ENCODE results near the gene CHRNA5. TPM values are rescaled to one million over a fixed set of nuclear protein-coding genes. Genes with fewer than 3 reads are reported as not detected.

The CHRNA5 gene
- polyA plus RNA-seq, 3 donors from 2014 or later = 0.53 to 1.4 (median 0.62) TPM

DNA sequence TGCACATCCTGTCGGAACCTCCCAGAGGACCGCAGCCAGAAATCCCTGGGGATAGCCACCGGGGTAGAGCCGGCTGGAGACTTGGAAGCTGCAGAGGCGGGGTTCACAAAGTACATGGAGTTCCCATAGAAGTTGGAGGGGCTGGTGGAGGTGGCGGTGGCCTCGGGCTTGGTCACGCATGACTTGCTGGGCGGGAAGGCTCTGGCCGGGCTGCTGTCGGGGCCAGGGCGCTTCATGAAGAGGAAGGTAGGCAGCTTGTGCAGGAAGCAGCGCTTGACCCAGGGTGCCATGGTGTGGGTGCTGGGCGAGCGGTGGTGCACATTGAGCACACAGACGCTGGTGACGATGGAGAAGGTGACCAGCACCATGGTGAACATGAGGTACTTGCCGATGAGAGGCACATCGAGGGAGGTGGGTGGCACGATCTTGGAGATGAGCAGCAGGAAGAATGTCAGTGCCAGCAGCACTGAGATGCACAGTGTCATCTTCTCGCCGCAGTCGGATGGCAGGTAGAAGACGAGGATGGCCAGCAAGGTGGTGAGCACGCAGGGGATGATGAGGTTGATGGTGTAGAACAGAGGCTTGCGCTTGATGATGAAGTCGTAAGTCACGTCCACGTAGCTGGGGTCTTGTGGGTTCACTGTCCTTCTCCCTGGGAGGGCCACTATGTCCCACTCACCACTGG, 63.9 kb downstream of the CHRNA5 start:
- Mint-ChIP-seq H3K27me3 (ENCODE audit: low read depth in 3 of 3) (peaks cover 2 to 18% (median 3%) of the 10 kb centered on the region in 3 donors), H3K4me3 (no peak overlapping the region), H3K36me3 (no peaks in the 10 kb centered on the region), H3K27ac (no peak overlapping the region), H3K4me1 (no peaks in the 10 kb centered on the region), H3K9me3 (peaks cover 0 to 10% (median 3%) of the 10 kb centered on the region in 6 donors)
- no peak for DNase-seq

GRCh38 chr15:78629716-78630065, 64.4 kb downstream of the CHRNA5 start:
- peaks cover 3 to 16% (median 4%) of the 10 kb centered on the region in 3 donors for H3K27me3 Mint-ChIP-seq (ENCODE audit: low read depth in 3 of 3)
- DNase-seq = no peak
- no peak overlapping the region for H3K27ac Mint-ChIP-seq
- no peaks in the 10 kb centered on the region for H3K4me1 Mint-ChIP-seq
- H3K36me3 Mint-ChIP-seq = no peaks in the 10 kb centered on the region
- H3K9me3 Mint-ChIP-seq = peaks cover 0 to 10% (median 3%) of the 10 kb centered on the region in 6 donors
- no peak overlapping the region for H3K4me3 Mint-ChIP-seq

GRCh38 chr15:78630886-78631633, 65.7 kb downstream of the CHRNA5 start:
- DNase-seq = no peak
- Mint-ChIP-seq H3K4me1 (no peaks in the 10 kb centered on the region), H3K36me3 (no peaks in the 10 kb centered on the region), H3K27ac (no peak overlapping the region), H3K4me3 (no peak overlapping the region), H3K27me3 (ENCODE audit: low read depth in 3 of 3) (peaks cover 3 to 16% (median 6%) of the 10 kb centered on the region in 3 donors), H3K9me3 (peaks cover 0 to 10% (median 3%) of the 10 kb centered on the region in 6 donors)

- Mint-ChIP-seq H3K27ac (no peak overlapping the region), H3K4me1 (no peaks in the 10 kb centered on the region), H3K4me3 (no peak overlapping the region), H3K27me3 (ENCODE audit: low read depth in 3 of 3) (peaks cover 2 to 12% (median 8%) of the 10 kb centered on the region in 3 donors), H3K9me3 (peaks cover 0 to 10% (median 3%) of the 10 kb centered on the region in 6 donors), H3K36me3 (no peaks in the 10 kb centered on the region)
- no peak for DNase-seq
Observed at GRCh38 chr15:78633348-78633747, 68.0 kb downstream of the CHRNA5 start.

- no peak for DNase-seq
- H3K4me3 Mint-ChIP-seq = no peak overlapping the region
- H3K9me3 Mint-ChIP-seq = peaks cover 0 to 10% (median 3%) of the 10 kb centered on the region in 6 donors
- H3K36me3 Mint-ChIP-seq = no peaks in the 10 kb centered on the region
- no peak overlapping the region for H3K27ac Mint-ChIP-seq
- no peaks in the 10 kb centered on the region for H3K4me1 Mint-ChIP-seq
- peaks cover 2 to 17% (median 8%) of the 10 kb centered on the region in 3 donors for H3K27me3 Mint-ChIP-seq (ENCODE audit: low read depth in 3 of 3)
Observed at GRCh38 chr15:78634210-78635145, 69.2 kb downstream of the CHRNA5 start.

- H3K36me3 Mint-ChIP-seq = no peaks in the 10 kb centered on the region
- H3K9me3 Mint-ChIP-seq = peaks cover 0 to 10% (median 3%) of the 10 kb centered on the region in 6 donors
- no peaks in the 10 kb centered on the region for H3K4me1 Mint-ChIP-seq
- peaks cover 2 to 16% (median 8%) of the 10 kb centered on the region in 3 donors for H3K27me3 Mint-ChIP-seq (ENCODE audit: low read depth in 3 of 3)
- DNase-seq = no peak
- H3K4me3 Mint-ChIP-seq = no peak overlapping the region
- no peak overlapping the region for H3K27ac Mint-ChIP-seq
Observed at GRCh38 chr15:78635346-78635745, 70.0 kb downstream of the CHRNA5 start.

DNA sequence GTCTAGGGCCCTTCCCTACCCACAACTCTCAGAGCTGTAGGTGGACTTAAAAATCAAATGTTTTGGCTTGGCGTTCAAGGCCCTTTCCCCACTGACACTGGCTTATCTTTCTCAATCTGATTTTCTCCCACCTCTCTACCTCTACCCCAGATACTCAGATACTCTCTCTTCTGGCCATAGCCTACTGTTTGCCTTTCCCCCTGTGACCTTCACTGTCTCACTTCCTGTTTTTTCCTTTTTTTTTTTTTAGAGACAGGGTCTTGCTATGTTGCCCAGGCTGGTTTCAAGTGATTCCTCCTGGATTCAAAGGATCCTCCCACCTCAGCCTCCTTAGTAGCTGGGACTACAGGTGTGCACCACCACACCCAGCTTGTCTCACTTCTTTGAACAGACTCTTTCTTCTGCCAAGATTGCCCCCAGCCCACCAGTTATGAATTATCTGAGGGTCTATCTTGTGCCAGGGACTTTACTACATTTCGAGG, 71.1 kb downstream of the CHRNA5 start:
- Mint-ChIP-seq H3K36me3 (no peaks in the 10 kb centered on the region), H3K9me3 (peaks cover 0 to 10% (median 3%) of the 10 kb centered on the region in 6 donors), H3K27me3 (ENCODE audit: low read depth in 3 of 3) (peaks cover 4 to 15% (median 6%) of the 10 kb centered on the region in 3 donors)

GRCh38 chr15:78637776-78638435, 72.6 kb downstream of the CHRNA5 start:
- Mint-ChIP-seq H3K27ac (no peak overlapping the region), H3K9me3 (peaks cover 0 to 8% (median 1%) of the 10 kb centered on the region in 6 donors), H3K36me3 (no peaks in the 10 kb centered on the region), H3K27me3 (ENCODE audit: low read depth in 3 of 3) (peaks cover 3 to 11% (median 9%) of the 10 kb centered on the region in 3 donors), H3K4me1 (peaks cover 0 to 4% of the 10 kb centered on the region in 2 donors), H3K4me3 (no peak overlapping the region)
- no peak for DNase-seq

More for the DNA sequence above, 71.1 kb downstream of the CHRNA5 start:
- no peak overlapping the region for H3K27ac Mint-ChIP-seq
- DNase-seq = no peak
- no peak overlapping the region for H3K4me3 Mint-ChIP-seq
- H3K4me1 Mint-ChIP-seq = peaks cover 0 to 2% of the 10 kb centered on the region in 2 donors

GRCh38 chr15:78638658-78639314, 73.5 kb downstream of the CHRNA5 start:
- Mint-ChIP-seq H3K4me1 (peaks cover 0 to 4% of the 10 kb centered on the region in 2 donors), H3K4me3 (peak overlapping the region in 2 of 5 donors; percentile 9 to 30), H3K27me3 (ENCODE audit: low read depth in 3 of 3) (peaks cover 3 to 11% (median 9%) of the 10 kb centered on the region in 3 donors), H3K36me3 (no peaks in the 10 kb centered on the region), H3K27ac (no peak overlapping the region), H3K9me3 (no peaks in the 10 kb centered on the region)
- DNase-seq = peak in 2 of 3 donors; percentile 11 to 13

DNA sequence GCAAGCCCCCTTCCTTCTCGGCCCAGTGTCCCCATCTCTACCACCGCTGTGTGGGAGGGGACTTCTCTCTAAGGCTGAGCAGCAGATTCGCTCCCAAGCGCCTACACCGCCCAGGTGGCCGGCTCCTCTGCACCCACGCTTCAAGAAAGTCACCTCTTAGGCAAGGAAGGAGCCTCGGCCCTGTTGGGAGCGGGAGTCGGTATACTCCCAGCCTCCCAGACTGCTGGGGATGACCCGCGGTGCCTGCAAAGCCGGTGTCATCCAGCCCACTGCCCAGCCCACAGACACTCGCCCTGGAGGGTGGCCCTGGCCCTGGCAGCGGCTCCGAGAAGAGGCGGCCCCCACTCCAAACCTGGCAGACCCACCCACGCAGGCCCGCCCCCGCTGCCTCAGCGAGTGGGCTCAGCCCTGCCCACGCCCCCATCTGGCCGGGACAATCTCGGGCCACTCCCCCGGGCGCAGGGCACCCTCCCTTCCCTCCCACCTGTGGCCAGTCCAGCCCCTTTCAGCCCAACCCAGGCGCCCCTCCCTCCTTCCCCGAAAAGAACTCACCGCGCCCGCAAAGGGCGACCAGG, 75.3 kb downstream of the CHRNA5 start:
- peaks cover 3 to 9% (median 7%) of the 10 kb centered on the region in 3 donors for H3K27me3 Mint-ChIP-seq (ENCODE audit: low read depth in 3 of 3)
- peaks cover 0 to 4% of the 10 kb centered on the region in 2 donors for H3K4me1 Mint-ChIP-seq
- DNase-seq = no peak
- no peak overlapping the region for H3K27ac Mint-ChIP-seq
- H3K36me3 Mint-ChIP-seq = no peaks in the 10 kb centered on the region
- H3K9me3 Mint-ChIP-seq = no peaks in the 10 kb centered on the region
- H3K4me3 Mint-ChIP-seq = peak overlapping the region; percentile 23 to 66 (median 40)

DNA sequence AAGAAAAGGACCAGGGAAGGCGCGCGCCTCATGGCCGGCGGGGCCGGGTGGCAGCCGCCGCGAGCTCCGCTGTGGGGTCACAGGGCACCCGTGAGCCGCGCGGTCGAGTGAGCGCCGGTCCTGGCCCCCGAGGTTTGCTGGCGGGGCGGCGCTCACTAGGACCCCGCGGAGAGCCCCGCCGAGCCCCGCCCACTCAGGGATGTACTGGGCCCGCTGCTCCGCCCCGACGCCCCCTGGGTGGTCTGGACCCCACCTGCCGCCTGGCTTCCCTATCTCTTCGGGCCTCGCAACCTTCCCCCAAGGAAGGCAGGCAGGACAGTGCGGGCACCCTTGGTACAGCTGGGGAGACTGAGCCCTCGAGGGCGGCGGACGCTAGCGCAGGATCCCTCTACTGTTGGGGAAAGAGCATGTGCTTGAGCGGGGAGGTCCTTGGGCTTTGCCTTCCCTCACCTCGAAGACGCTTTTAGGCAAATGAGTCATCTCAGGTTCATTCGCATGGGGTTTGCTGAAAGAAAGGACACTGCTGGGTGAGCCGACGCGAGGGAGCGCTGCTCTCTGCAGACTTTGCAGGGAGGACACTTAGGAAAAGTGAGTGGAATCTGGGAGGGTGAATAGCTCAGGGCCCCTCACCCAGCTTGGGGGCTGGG, 75.9 kb downstream of the CHRNA5 start, which contains the start of gene CHRNB4:
Gene CHRNB4, minus strand, starts transcription at position 109 of the 647 bp plus-strand sequence. Its CDS starts 77 bp downstream, at position 32.
- H3K4me1 Mint-ChIP-seq = peaks cover 0 to 4% of the 10 kb centered on the region in 2 donors
- peaks cover 3 to 9% (median 6%) of the 10 kb centered on the region in 3 donors for H3K27me3 Mint-ChIP-seq (ENCODE audit: low read depth in 3 of 3)

More for the DNA sequence above, 75.9 kb downstream of the CHRNA5 start, which contains the start of gene CHRNB4:
- peak in 1 of 3 donors; percentile 15 for DNase-seq
- Mint-ChIP-seq H3K36me3 (no peaks in the 10 kb centered on the region), H3K4me3 (peak within 1 kb of the TSS; percentile 57 to 72 (median 64)), H3K9me3 (no peaks in the 10 kb centered on the region), H3K27ac (no peak within 1 kb of the TSS)
